ENCODE measurements around the gene CELF4.

CELF4 gene

GRCh38 chr18:37219257-37219656, 346.3 kb downstream of the CELF4 start:
- DNase-seq (ENCODE audit: low spot score): no peak

DNA sequence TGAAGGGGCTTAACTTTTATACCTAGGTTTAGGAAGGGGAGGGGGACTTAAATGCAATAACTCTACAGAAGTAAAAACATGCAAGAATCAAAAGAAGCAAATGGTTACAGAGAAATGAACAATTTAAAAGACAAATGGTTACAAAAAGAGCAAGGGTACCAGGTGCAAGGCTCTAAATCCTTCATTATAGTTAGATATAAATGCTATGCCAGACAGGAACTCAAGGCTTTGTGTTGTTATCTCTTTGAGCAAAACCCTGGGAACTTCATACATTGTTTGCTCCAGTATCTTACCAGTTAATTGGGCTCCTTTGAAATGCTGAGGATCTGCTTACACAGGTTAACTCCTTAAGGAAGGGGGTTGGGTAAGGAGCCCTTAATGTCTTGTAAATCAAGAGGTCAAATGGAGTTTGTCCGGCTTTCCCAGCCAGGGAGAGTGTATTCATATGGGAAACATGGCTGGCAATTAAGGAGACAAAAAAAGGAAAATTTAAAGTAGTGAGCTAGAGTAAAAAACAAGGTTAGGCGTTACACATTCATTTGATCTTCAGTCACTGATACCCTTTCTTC, 347.5 kb downstream of the CELF4 start:
- DNase-seq (ENCODE audit: low spot score): no peak

DNA sequence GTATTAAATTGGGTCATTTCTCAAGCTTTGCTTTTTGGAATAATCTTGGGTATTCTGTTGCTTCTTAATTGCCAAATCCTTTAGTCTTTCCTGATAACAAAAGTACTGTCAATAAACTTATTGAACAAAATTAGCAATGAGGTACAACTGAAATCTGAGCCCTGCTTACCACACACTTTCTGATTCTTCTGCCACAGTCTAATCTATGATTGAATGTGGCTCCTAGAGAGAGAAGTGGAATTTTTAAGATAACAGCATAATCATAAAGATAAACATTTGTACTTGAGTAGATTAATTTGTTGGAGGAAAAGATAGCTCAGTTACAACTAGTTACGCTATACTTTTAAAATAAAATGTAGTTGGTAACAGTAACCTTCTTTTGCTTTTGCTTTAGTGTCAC, 354.8 kb downstream of the CELF4 start:
- no peak for DNase-seq (ENCODE audit: low spot score)

DNA sequence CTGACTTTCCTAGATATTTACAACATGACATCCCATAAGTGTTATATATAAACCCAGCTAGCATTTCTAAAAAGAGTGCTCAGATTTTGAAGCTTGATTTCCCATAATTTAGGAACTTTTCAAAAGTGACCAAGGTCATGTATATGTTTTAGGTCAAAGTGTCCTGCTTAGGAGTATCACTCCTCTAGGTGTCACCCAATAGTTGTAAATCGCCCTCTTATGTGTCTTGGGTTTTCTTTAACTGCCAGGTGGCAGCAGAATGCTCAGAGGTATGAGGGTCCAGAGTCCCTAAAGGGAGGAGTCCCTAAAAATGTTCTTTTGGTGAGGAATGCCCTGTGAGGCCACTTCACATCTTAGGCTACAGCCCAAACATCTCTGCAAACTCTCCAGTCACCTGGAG, 358.3 kb downstream of the CELF4 start:
- DNase-seq (ENCODE audit: low spot score): no peak

DNA sequence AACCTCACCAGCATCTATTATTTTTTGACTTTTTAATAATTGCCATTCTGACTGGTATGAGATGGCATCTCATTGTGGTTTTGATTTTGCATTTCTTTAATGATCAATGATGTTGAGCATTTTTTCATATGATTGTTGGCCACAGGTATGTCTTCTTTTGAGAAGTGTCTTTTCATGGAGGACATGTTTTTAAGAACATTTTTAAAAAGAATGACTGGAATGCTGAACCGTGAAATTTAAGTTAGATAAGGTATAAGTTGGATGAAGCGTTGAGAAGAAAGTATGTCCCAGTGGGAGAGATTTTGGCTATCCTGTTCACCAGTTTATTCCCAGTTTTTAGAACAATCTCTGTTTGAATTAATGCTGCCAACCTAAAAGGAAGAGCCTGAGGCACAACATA, 365.9 kb downstream of the CELF4 start:
- no peak for DNase-seq (ENCODE audit: low spot score)

Data from HuH-7 (cell line).